Ovary (tissue), 9 donors: ENCODE data around the gene GNG7. TPM values are rescaled to one million over a fixed set of nuclear protein-coding genes. Genes with fewer than 3 reads are reported as not detected.
"Not testable (repeated sequence)": the region's sequence is repeated elsewhere in the genome, so short reads cannot be mapped to it uniquely, and the experiment has no call there.

Experiments used
- DNase-seq, 5 donors: peaks; one replicate each; pipeline ENCODE4 v3.0.0-alpha.2; 2019 to 2020
- H3K27ac ChIP-seq, 2 donors: fragments of 200-600 bp; one replicate each; pipeline versions ENCODE4 v1.5.1 to v1.8.0; 2019 to 2022
- H3K27me3 ChIP-seq: fragments of 200-600 bp; one replicate; pipeline ENCODE4 v1.8.0; 2022
- H3K36me3 ChIP-seq: fragments of 200-600 bp; sonication (generic); one replicate; pipeline ENCODE4 v1.5.1; 2019
- H3K4me1 ChIP-seq: one replicate; pipeline ENCODE4 v1.8.1; 2013; ENCODE audit warnings: mild to moderate bottlenecking, moderate library complexity; ENCODE audit not compliant: insufficient read depth
- H3K4me3 ChIP-seq: fragments of 200-600 bp; sonication (generic); one replicate; pipeline ENCODE4 v1.5.1; 2017
- H3K9me3 ChIP-seq, 2 donors: fragments of 200-600 bp in 1 of 2; sonication (generic) in 1 of 2; one replicate each; pipeline versions ENCODE4 v1.5.1 to v1.8.1; 2013 to 2019; ENCODE audit warnings: mild to moderate bottlenecking in 1 of 2, moderate library complexity in 1 of 2
- EP300 ChIP-seq: sonication (generic); formaldehyde crosslinking; IDR thresholded peaks from one replicate; pipeline ENCODE4 v1.6.1; 2017; ENCODE audit warnings: antibody characterized with exemption
- POLR2A ChIP-seq: fragments of 450-650 bp; IDR thresholded peaks from one replicate; pipeline ENCODE4 v1.6.1; 2017; ENCODE audit warnings: antibody characterized with exemption, mild to moderate bottlenecking, moderate library complexity
- WGBS, 3 donors: extraction: QIAGEN DNeasy Blood & Tissue Kit in 1 of 3; methylation state at CpG; one replicate each; pipeline versions ENCODE4 v1.1.5 to v1.1.7; 2013 to 2017; 5-methylcytosine and 5-hydroxymethylcytosine counted together
- intact Hi-C, 4 donors: fragments of 100-400 bp; cut with DNase I; formaldehyde crosslinking; loops; one replicate each; pipeline versions ENCODE4 v1.11.0 to v1.15.1; 2022 to 2023
- polyA plus RNA-seq, 2 donors: library from polyadenylated mRNA; stranded (reverse); fragments of 200-250 nt in 1 of 2; fragments of 350-450 nt in 1 of 2; fragmentation: Illumina TruSeq in 1 of 2; extraction: RNeasy Lipid Tissue Mini Kit (QIAGEN cat#74804) in 1 of 2; gene quantifications; one replicate each; pipeline ENCODE4 v1.2.3, GENCODE V29; 2013 to 2014
- total RNA-seq, 7 donors: library from RNA; depleted of rRNA in 2 of 7; stranded (reverse); fragments of >200 nt in 2 of 7; fragmentation: NEBNext Ultra II Directional in 3 of 7; extraction: Animal tissue kit (Norgen Biotek cat#: 25700) in 3 of 7; gene quantifications; one replicate each; pipeline versions ENCODE4 v1.1.0 to v1.2.4, GENCODE V29; 2016 to 2023
- TF ChIP-seq, protein P1 (sequence below), 3 donors: fragments of 450-650 bp in 2 of 3; fragments of 200-600 bp in 1 of 3; IDR thresholded peaks; one replicate each; pipeline versions ENCODE4 v1.5.1 to v1.8.0; 2016 to 2022; ENCODE audit warnings: antibody characterized with exemption in 3 of 3, mild to moderate bottlenecking in 1 of 3
- donor health status: DM: no; HTN: no; CAD: no; lungs with moderate emphysema.
- donor health status: DM: no; HTN: no; CAD: no.
- donor health status: Bipolar disorder and iron deficiency.
- donor health status: DM: yes; HTN: yes; CAD: no.
- donor health status: DM: no; HTN: no; CAD: no.
- donor health status: DM: yes; HTN: yes; CAD: no.

Gene GNG7
- total and polyA plus RNA-seq, 9 donors = 4.1 to 36.3 (median 15.1) TPM

DNA sequence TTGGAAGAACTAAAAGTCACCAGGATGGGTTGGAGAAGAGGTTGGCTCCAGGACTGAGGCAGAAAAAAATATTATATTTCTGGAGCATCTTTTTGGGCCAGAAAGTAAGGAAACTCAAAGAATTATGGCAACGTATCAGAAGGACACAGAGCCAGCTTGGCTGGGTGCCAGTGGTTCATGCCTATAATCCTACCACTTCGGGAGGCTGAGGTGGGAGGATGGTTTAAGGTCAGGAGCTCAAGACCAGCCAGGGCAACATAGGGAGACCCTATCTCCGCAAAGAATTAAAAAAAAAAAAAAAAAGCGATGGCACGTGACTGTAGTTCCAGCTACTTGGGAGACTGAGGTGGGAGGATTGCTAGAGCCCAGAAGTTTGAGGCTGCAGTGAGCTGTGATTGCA lies 118.5 kb downstream of the GNG7 start:
- H3K36me3 ChIP-seq = no peaks in the 10 kb centered on the region
- no peak for TF ChIP-seq EP300
- TF ChIP-seq, protein P1, sequence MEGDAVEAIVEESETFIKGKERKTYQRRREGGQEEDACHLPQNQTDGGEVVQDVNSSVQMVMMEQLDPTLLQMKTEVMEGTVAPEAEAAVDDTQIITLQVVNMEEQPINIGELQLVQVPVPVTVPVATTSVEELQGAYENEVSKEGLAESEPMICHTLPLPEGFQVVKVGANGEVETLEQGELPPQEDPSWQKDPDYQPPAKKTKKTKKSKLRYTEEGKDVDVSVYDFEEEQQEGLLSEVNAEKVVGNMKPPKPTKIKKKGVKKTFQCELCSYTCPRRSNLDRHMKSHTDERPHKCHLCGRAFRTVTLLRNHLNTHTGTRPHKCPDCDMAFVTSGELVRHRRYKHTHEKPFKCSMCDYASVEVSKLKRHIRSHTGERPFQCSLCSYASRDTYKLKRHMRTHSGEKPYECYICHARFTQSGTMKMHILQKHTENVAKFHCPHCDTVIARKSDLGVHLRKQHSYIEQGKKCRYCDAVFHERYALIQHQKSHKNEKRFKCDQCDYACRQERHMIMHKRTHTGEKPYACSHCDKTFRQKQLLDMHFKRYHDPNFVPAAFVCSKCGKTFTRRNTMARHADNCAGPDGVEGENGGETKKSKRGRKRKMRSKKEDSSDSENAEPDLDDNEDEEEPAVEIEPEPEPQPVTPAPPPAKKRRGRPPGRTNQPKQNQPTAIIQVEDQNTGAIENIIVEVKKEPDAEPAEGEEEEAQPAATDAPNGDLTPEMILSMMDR (IDR thresholded peaks at IDR 0.05) = no peak
- TF ChIP-seq POLR2A = no peak
- H3K27ac ChIP-seq = no peak overlapping the region
- no peak overlapping the region for H3K4me3 ChIP-seq
- no peaks in the 10 kb centered on the region for H3K27me3 ChIP-seq
- peak in 2 of 5 donors; percentile 28 for DNase-seq
- peaks cover 13% of the 10 kb centered on the region for H3K4me1 ChIP-seq
- intact Hi-C loops = no loop called here
- WGBS, 3 donors = 66 to 70% (median 67%) methylated on average over 5 of the region's 5 CpGs
- no peaks in the 10 kb centered on the region for H3K9me3 ChIP-seq

DNA sequence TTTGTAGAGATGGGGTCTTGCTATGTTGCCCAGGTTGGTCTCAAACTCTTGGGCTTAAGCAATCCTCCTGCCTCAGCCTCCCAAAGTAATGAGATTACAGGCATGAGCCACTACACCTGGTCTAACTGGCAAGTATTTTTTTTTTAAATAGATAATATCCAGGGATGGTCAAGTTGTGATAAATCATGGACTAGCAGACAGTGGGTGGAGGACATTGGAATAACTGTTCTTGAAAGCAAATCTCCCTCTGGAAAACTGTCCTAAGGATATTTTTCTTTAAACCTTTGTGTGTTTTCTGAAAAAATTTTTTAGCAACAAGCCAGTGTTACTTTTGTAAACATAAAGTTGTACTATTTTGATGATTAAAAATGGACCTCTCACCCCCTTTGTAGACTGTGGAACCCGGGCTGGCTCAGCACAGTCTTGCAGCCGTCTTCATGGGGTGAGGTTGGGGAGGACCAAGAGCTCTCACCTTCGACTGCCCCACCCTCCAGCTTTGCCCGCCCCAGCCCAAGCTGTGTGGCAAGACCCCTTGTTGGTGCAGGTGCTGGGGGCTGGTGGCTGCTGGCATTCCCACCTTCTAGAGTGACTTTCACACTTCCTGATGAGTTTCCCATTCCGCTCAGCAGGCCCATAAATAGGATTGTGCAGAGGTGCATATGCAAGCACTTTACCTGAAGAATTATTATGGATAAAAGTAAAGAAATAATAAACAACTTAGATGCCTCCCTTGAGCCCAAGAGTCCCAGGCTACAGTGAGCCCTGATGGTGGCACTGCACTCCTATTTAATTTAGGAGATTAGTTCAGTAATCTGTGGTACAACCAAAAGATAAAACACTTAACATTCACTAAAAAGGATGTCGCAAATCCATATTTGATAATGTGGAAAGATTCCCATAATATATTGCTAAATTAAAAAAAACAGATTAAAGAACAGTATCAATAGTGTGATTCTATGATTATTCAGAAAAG lies 119.2 kb downstream of the GNG7 start:
- Histone ChIP-seq H3K27me3 (no peaks in the 10 kb centered on the region), H3K9me3 (no peaks in the 10 kb centered on the region), H3K4me3 (no peak overlapping the region), H3K27ac (no peak overlapping the region), H3K4me1 (peaks cover 15% of the 10 kb centered on the region), H3K36me3 (no peaks in the 10 kb centered on the region)
- DNase-seq = peak in 3 of 5 donors; percentile 8 to 24 (median 8)
- TF ChIP-seq EP300 = no peak
- no peak for TF ChIP-seq POLR2A
- TF ChIP-seq, protein P1 (IDR thresholded peaks at IDR 0.05) = no peak
- intact Hi-C loops = no loop called here
- WGBS, 3 donors = 90 to 97% (median 97%) methylated on average over 6 of the region's 6 CpGs

DNA sequence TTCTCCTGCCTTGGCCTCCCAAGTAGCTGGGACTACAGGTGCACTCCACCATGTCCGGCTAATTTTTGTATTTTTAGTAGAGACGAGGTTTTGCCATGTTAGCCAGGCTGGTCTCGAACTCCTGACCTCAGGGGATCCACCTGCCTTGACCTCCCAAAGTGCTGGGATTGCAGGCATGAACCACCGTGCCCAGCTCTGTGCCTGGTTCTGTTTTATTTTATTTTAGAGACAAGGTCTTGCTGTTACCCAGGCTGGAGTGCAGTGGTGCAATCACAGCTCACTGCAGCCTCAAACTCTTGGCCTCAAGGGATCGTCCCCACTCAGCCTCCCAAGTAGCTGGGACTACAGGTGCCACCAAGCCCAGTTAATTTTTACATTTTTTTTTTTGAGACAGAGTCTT lies 122.1 kb downstream of the GNG7 start:
- H3K27me3 ChIP-seq, H3K4me3 ChIP-seq, H3K27ac ChIP-seq, H3K9me3 ChIP-seq, H3K36me3 ChIP-seq, intact Hi-C loops: not testable (repeated sequence)
- peaks cover 18% of the 10 kb centered on the region for H3K4me1 ChIP-seq
- peak in 2 of 5 donors; percentile 6 to 25 for DNase-seq
- WGBS, 3 donors = 94 to 98% (median 96%) methylated on average over 5 of the region's 5 CpGs

DNA sequence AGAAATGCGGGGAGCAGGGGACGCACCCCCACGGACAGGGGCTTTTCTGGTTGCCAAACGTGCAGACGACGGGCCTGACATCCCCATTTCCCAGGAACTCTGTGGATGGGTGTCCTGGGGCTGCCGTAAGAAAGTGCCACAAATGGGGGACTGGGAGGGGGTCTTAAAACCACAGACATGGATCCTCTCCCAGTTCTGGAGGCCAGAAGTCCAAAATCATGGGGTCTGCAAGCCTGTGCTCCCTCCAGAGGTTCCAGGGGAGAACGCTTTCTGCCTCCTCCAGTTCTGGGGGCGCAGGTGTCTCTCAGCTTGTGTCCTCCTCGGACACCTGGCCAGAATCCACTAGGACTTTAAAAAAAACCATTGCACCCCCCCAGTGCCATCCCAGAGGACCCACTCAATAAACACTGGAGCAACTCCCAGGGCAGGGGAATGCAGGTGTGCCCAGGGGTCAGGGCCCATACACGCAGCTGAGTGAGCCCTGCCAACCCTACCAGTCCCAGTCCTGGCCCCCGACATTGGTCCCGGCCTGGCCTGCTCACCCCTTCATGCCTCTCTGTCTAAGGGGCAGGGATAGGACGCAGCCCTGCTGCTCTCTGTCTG lies 122.7 kb downstream of the GNG7 start:
- no peaks in the 10 kb centered on the region for H3K9me3 ChIP-seq
- 28 to 49% (median 31%) methylated on average over 9 to 14 of the region's 14 CpGs for WGBS, 3 donors
- intact Hi-C loops = loop anchor here in 2 of 4 donors (1.0 to 5.0 kb wide), 5 partner anchors 33 to 104 kb away; partner anchors contain the start of gene GADD45B (in 1 of the 2)
- peaks cover 18% of the 10 kb centered on the region for H3K4me1 ChIP-seq
- H3K4me3 ChIP-seq = peak overlapping the region; percentile 38
- TF ChIP-seq, protein P1 (IDR thresholded peaks at IDR 0.05) = no peak
- TF ChIP-seq POLR2A (no peak), EP300 (no peak)
- peak in 3 of 5 donors; percentile 21 to 43 (median 31) for DNase-seq
- no peaks in the 10 kb centered on the region for H3K27me3 ChIP-seq
- H3K27ac ChIP-seq = peak overlapping the region in 1 of 2 donors; percentile 45
- H3K36me3 ChIP-seq = no peaks in the 10 kb centered on the region
